WTC11 (cell line): ENCODE measurements around the gene BNC2. TPM values are rescaled to one million over a fixed set of nuclear protein-coding genes. Genes with fewer than 3 reads are reported as not detected.

Experiments
- ATAC-seq: fragments of 200-7000 bp; cut with Tn5 transposase; 2 replicates; pipeline ENCODE4 v1.10.0; 2021; ENCODE audit warnings: mild to moderate bottlenecking, moderate library complexity
- CTCF ChIA-PET: fragments of 300-600 bp; sonication (Branson Sonifier 250); formaldehyde crosslinking; loops from one replicate; lab custom pipeline; 2021; ENCODE audit warnings: antibody characterized with exemption; lab: Charles Lee
- POLR2A ChIA-PET: fragments of 350-600 bp; sonication (Branson Sonifier 250); formaldehyde crosslinking; loops from one replicate; lab custom pipeline; 2021; ENCODE audit warnings: antibody characterized with exemption; lab: Charles Lee
- DNase-seq: peaks from one replicate; pipeline ENCODE4 v3.0.0; 2021; ENCODE audit warnings: low spot score
- H3K27ac Mint-ChIP-seq: 2 replicates; pipeline ENCODE4 v1.8.0; 2021; ENCODE audit warnings: mixed read lengths
- H3K27me3 Mint-ChIP-seq: 2 replicates; pipeline ENCODE4 v1.8.0; 2021; ENCODE audit warnings: low read depth, mild to moderate bottlenecking, moderate library complexity, mixed read lengths
- H3K36me3 Mint-ChIP-seq: 2 replicates; pipeline ENCODE4 v1.8.0; 2021; ENCODE audit warnings: mixed read lengths
- H3K4me1 Mint-ChIP-seq: 2 replicates; pipeline ENCODE4 v1.8.0; 2022; ENCODE audit warnings: mixed read lengths
- H3K4me3 Mint-ChIP-seq: 2 replicates; pipeline ENCODE4 v1.8.0; 2021; ENCODE audit warnings: mild to moderate bottlenecking, moderate library complexity, mixed read lengths
- H3K9me3 Mint-ChIP-seq: 2 replicates; pipeline ENCODE4 v1.8.0; 2021; ENCODE audit warnings: mixed read lengths
- ATF1 ChIP-seq: sonication (generic); formaldehyde crosslinking; IDR thresholded peaks from 2 replicates; pipeline ENCODE4 v1.8.1; 2023; ENCODE audit warnings: mild to moderate bottlenecking, moderate library complexity, missing genetic modification reagents
- ETV6 ChIP-seq: sonication (generic); formaldehyde crosslinking; IDR thresholded peaks from 2 replicates; pipeline ENCODE4 v1.8.1; 2022; ENCODE audit warnings: mild to moderate bottlenecking, missing genetic modification reagents
- MXD4 ChIP-seq: fragments of 250-450 bp; sonication (Bioruptor Pico); IDR thresholded peaks from 2 replicates; pipeline ENCODE4 v1.8.0; 2021; ENCODE audit warnings: mild to moderate bottlenecking, moderate library complexity, borderline replicate concordance
- MYBL2 ChIP-seq: sonication (generic); formaldehyde crosslinking; IDR thresholded peaks from 2 replicates; pipeline ENCODE4 v1.8.1; 2023; ENCODE audit warnings: mild to moderate bottlenecking, moderate library complexity, missing genetic modification reagents
- NFYB ChIP-seq: sonication (generic); formaldehyde crosslinking; conservative IDR thresholded peaks from 2 replicates; pipeline ENCODE4 v1.8.0; 2022; ENCODE audit warnings: low read depth, missing genetic modification reagents
- SMAD3 ChIP-seq: sonication (generic); formaldehyde crosslinking; IDR thresholded peaks from 2 replicates; pipeline ENCODE4 v1.8.0; 2022; ENCODE audit warnings: missing genetic modification reagents, mild to moderate bottlenecking, borderline replicate concordance
- TP53 ChIP-seq: sonication (generic); formaldehyde crosslinking; IDR thresholded peaks from 2 replicates; pipeline ENCODE4 v1.8.1; 2023; ENCODE audit warnings: mild to moderate bottlenecking, missing genetic modification reagents
- ZNF219 ChIP-seq: sonication (generic); formaldehyde crosslinking; IDR thresholded peaks from 2 replicates; pipeline ENCODE4 v1.8.0; 2023; ENCODE audit warnings: missing genetic modification reagents, mild to moderate bottlenecking, borderline replicate concordance
- ZNF423 ChIP-seq: fragments of 250-450 bp; sonication (Bioruptor Pico); IDR thresholded peaks from 2 replicates; pipeline ENCODE4 v2.1.2; 2022; ENCODE audit warnings: mild to moderate bottlenecking, moderate library complexity
- total RNA-seq: library from RNA; stranded (reverse); gene quantifications from 3 replicates; pipeline ENCODE4 v1.2.3, GENCODE V29; 2021
- TF ChIP-seq, protein P1 (sequence below): sonication (generic); formaldehyde crosslinking; IDR thresholded peaks from 2 replicates; pipeline ENCODE4 v1.8.1; 2023; ENCODE audit warnings: mild to moderate bottlenecking, missing genetic modification reagents, borderline replicate concordance
- TF ChIP-seq, protein P2 (sequence below): sonication (generic); formaldehyde crosslinking; IDR thresholded peaks from 2 replicates; pipeline ENCODE4 v1.8.1; 2023; ENCODE audit warnings: mild to moderate bottlenecking, missing genetic modification reagents, moderate library complexity
- TF ChIP-seq, protein P3 (sequence below): sonication (generic); formaldehyde crosslinking; IDR thresholded peaks from 2 replicates; pipeline ENCODE4 v1.8.1; 2022; ENCODE audit warnings: low read depth, mild to moderate bottlenecking, moderate library complexity, missing genetic modification reagents, borderline replicate concordance
- TF ChIP-seq, protein P4 (sequence below): fragments of 250-450 bp; sonication (Bioruptor Pico); IDR thresholded peaks from 2 replicates; pipeline ENCODE4 v1.9.0; 2021; ENCODE audit warnings: moderate library complexity, mild to moderate bottlenecking, inconsistent platforms, borderline replicate concordance
- TF ChIP-seq, protein P5 (sequence below): sonication (generic); formaldehyde crosslinking; IDR thresholded peaks from 2 replicates; pipeline ENCODE4 v1.8.1; 2022; ENCODE audit warnings: mild to moderate bottlenecking, missing genetic modification reagents, moderate library complexity, borderline replicate concordance
- TF ChIP-seq, protein P6 (sequence below): sonication (generic); formaldehyde crosslinking; conservative IDR thresholded peaks from 2 replicates; pipeline ENCODE4 v1.8.1; 2023; ENCODE audit warnings: mild to moderate bottlenecking, low read depth, missing genetic modification reagents, moderate library complexity
- TF ChIP-seq, protein P7 (sequence below): fragments of 250-450 bp; sonication (Bioruptor Pico); IDR thresholded peaks from 2 replicates; pipeline ENCODE4 v2.1.2; 2022; ENCODE audit warnings: mild to moderate bottlenecking, moderate library complexity
- TF ChIP-seq, protein P8 (sequence below): sonication (generic); formaldehyde crosslinking; IDR thresholded peaks from 2 replicates; pipeline ENCODE4 v1.8.0; 2022; ENCODE audit warnings: mild to moderate bottlenecking, missing genetic modification reagents

The BNC2 gene
- total RNA-seq, 1 experiment from 2014 or later: 33.3 TPM

DNA sequence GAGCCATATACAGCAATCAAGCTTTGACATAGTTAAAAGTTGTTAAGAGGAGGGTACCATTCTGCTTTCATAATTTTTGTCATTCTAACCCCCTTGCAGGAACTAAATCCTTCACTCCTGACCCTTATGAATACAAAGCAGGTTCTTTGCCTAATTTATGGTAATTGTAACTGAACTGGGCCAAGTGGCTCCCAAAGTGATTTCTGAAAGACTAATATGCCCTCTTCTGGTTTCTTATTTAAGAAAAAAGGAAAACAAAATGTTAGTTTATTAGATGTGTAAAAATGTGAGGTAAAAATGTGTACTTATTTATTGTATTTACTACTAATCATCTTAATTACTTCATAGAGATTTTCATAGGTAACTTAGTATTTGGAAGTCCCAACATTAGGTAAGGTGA lies 268.5 kb downstream of the BNC2 start (continued):
- TF ChIP-seq, protein P1, sequence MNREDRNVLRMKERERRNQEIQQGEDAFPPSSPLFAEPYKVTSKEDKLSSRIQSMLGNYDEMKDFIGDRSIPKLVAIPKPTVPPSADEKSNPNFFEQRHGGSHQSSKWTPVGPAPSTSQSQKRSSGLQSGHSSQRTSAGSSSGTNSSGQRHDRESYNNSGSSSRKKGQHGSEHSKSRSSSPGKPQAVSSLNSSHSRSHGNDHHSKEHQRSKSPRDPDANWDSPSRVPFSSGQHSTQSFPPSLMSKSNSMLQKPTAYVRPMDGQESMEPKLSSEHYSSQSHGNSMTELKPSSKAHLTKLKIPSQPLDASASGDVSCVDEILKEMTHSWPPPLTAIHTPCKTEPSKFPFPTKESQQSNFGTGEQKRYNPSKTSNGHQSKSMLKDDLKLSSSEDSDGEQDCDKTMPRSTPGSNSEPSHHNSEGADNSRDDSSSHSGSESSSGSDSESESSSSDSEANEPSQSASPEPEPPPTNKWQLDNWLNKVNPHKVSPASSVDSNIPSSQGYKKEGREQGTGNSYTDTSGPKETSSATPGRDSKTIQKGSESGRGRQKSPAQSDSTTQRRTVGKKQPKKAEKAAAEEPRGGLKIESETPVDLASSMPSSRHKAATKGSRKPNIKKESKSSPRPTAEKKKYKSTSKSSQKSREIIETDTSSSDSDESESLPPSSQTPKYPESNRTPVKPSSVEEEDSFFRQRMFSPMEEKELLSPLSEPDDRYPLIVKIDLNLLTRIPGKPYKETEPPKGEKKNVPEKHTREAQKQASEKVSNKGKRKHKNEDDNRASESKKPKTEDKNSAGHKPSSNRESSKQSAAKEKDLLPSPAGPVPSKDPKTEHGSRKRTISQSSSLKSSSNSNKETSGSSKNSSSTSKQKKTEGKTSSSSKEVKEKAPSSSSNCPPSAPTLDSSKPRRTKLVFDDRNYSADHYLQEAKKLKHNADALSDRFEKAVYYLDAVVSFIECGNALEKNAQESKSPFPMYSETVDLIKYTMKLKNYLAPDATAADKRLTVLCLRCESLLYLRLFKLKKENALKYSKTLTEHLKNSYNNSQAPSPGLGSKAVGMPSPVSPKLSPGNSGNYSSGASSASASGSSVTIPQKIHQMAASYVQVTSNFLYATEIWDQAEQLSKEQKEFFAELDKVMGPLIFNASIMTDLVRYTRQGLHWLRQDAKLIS (CRISPR knock-in tag): no peak
- TF ChIP-seq, protein P2, sequence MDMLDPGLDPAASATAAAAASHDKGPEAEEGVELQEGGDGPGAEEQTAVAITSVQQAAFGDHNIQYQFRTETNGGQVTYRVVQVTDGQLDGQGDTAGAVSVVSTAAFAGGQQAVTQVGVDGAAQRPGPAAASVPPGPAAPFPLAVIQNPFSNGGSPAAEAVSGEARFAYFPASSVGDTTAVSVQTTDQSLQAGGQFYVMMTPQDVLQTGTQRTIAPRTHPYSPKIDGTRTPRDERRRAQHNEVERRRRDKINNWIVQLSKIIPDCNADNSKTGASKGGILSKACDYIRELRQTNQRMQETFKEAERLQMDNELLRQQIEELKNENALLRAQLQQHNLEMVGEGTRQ (CRISPR knock-in tag): no peak
- TF ChIP-seq, protein P3, sequence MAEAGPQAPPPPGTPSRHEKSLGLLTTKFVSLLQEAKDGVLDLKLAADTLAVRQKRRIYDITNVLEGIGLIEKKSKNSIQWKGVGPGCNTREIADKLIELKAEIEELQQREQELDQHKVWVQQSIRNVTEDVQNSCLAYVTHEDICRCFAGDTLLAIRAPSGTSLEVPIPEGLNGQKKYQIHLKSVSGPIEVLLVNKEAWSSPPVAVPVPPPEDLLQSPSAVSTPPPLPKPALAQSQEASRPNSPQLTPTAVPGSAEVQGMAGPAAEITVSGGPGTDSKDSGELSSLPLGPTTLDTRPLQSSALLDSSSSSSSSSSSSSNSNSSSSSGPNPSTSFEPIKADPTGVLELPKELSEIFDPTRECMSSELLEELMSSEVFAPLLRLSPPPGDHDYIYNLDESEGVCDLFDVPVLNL (CRISPR knock-in tag): no peak
- TF ChIP-seq, protein P4, sequence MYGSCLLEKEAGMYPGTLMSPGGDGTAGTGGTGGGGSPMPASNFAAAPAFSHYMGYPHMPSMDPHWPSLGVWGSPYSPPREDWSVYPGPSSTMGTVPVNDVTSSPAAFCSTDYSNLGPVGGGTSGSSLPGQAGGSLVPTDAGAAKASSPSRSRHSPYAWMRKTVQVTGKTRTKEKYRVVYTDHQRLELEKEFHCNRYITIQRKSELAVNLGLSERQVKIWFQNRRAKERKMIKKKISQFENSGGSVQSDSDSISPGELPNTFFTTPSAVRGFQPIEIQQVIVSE (CRISPR knock-in tag): no peak
- TF ChIP-seq ETV6 (CRISPR knock-in tag) (no peak), ZNF423 (CRISPR knock-in tag) (no peak), MXD4 (CRISPR knock-in tag) (no peak), NFYB (CRISPR knock-in tag) (no peak), ZNF219 (CRISPR knock-in tag) (no peak), TP53 (no peak)
- TF ChIP-seq, protein P5, sequence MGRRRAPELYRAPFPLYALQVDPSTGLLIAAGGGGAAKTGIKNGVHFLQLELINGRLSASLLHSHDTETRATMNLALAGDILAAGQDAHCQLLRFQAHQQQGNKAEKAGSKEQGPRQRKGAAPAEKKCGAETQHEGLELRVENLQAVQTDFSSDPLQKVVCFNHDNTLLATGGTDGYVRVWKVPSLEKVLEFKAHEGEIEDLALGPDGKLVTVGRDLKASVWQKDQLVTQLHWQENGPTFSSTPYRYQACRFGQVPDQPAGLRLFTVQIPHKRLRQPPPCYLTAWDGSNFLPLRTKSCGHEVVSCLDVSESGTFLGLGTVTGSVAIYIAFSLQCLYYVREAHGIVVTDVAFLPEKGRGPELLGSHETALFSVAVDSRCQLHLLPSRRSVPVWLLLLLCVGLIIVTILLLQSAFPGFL (CRISPR knock-in tag): no peak
- TF ChIP-seq, protein P6, sequence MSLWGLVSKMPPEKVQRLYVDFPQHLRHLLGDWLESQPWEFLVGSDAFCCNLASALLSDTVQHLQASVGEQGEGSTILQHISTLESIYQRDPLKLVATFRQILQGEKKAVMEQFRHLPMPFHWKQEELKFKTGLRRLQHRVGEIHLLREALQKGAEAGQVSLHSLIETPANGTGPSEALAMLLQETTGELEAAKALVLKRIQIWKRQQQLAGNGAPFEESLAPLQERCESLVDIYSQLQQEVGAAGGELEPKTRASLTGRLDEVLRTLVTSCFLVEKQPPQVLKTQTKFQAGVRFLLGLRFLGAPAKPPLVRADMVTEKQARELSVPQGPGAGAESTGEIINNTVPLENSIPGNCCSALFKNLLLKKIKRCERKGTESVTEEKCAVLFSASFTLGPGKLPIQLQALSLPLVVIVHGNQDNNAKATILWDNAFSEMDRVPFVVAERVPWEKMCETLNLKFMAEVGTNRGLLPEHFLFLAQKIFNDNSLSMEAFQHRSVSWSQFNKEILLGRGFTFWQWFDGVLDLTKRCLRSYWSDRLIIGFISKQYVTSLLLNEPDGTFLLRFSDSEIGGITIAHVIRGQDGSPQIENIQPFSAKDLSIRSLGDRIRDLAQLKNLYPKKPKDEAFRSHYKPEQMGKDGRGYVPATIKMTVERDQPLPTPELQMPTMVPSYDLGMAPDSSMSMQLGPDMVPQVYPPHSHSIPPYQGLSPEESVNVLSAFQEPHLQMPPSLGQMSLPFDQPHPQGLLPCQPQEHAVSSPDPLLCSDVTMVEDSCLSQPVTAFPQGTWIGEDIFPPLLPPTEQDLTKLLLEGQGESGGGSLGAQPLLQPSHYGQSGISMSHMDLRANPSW (CRISPR knock-in tag): no peak
- TF ChIP-seq, protein P7, sequence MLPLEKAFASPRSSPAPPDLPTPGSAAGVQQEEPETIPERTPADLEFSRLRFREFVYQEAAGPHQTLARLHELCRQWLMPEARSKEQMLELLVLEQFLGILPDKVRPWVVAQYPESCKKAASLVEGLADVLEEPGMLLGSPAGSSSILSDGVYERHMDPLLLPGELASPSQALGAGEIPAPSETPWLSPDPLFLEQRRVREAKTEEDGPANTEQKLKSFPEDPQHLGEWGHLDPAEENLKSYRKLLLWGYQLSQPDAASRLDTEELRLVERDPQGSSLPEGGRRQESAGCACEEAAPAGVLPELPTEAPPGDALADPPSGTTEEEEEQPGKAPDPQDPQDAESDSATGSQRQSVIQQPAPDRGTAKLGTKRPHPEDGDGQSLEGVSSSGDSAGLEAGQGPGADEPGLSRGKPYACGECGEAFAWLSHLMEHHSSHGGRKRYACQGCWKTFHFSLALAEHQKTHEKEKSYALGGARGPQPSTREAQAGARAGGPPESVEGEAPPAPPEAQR (CRISPR knock-in tag): no peak

DNA sequence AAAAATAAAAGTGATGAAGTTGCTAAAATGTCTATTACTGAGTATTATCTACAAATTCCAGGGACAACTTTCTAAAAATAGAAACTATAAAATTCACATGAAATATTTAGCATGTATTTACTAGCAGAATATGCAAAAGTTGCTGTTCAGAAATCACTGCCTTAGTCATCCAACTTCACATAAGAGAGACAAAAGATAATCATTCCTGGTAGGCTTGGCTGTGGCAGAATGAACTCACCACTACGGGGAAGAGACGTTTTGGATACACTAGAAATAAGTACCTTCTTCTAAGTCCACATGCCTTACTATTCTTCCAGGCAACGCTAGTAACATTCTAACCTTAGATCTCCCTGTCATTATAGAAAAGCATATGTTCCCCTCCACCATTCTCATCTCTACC lies 272.2 kb downstream of the BNC2 start:
- CTCF ChIA-PET: no interaction called here
- TF ChIP-seq MYBL2 (CRISPR knock-in tag): no peak
- no peak for TF ChIP-seq MXD4 (CRISPR knock-in tag)
- TF ChIP-seq SMAD3 (CRISPR knock-in tag): no peak
- TF ChIP-seq, protein P8, sequence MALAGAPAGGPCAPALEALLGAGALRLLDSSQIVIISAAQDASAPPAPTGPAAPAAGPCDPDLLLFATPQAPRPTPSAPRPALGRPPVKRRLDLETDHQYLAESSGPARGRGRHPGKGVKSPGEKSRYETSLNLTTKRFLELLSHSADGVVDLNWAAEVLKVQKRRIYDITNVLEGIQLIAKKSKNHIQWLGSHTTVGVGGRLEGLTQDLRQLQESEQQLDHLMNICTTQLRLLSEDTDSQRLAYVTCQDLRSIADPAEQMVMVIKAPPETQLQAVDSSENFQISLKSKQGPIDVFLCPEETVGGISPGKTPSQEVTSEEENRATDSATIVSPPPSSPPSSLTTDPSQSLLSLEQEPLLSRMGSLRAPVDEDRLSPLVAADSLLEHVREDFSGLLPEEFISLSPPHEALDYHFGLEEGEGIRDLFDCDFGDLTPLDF (CRISPR knock-in tag): no peak
- TF ChIP-seq ATF1 (CRISPR knock-in tag): no peak
- DNase-seq: no peak
- no peak overlapping the region for H3K4me3 Mint-ChIP-seq
- peaks cover 45% of the 10 kb centered on the region for H3K4me1 Mint-ChIP-seq
- no peaks in the 10 kb centered on the region for H3K9me3 Mint-ChIP-seq
- ATAC-seq: no peak
- H3K36me3 Mint-ChIP-seq: no peaks in the 10 kb centered on the region
- no peaks in the 10 kb centered on the region for H3K27me3 Mint-ChIP-seq
- POLR2A ChIA-PET: no interaction called here
- 0 out of 2 replicates have a peak overlapping the region, but pooled peaks have one; percentile 24 for H3K27ac Mint-ChIP-seq
